GM23338 (cell line): ENCODE measurements around the gene INCA1. TPM values are rescaled to one million over a fixed set of nuclear protein-coding genes. Genes with fewer than 3 reads are reported as not detected.

Source experiments
- ATAC-seq: fragments of 200-7000 bp; cut with Tn5 transposase; 3 replicates; pipeline ENCODE4 v1.9.1; 2020
- DNase-seq: peaks from one replicate; pipeline ENCODE4 v3.0.0-alpha.2; 2015; ENCODE audit warnings: low spot score
- H2AFZ ChIP-seq: fragments of 200-600 bp; sonication (generic); 2 replicates; pipeline ENCODE4 v1.8.0; 2016; ENCODE audit warnings: antibody characterized with exemption, mild to moderate bottlenecking, moderate library complexity
- H3F3A ChIP-seq: fragments of 200-600 bp; sonication (generic); replicated peaks from 2 replicates; pipeline ENCODE4 v1.8.0; 2017; ENCODE audit warnings: antibody characterized with exemption, mixed run types, low read depth
- H3K27ac ChIP-seq: fragments of 200-600 bp; sonication (generic); 2 replicates; pipeline ENCODE4 v1.6.1; 2016; ENCODE audit warnings: low read depth
- H3K27me3 ChIP-seq: fragments of 200-600 bp; sonication (generic); 2 replicates; pipeline ENCODE4 v1.8.0; 2016; ENCODE audit warnings: mild to moderate bottlenecking, mixed run types, moderate library complexity; ENCODE audit not compliant: insufficient read depth
- H3K36me3 ChIP-seq: fragments of 200-600 bp; sonication (generic); 2 replicates; pipeline ENCODE4 v1.8.0; 2016; ENCODE audit warnings: mild to moderate bottlenecking; ENCODE audit not compliant: insufficient read depth
- H3K4me1 ChIP-seq: fragments of 200-600 bp; sonication (generic); 2 replicates; pipeline ENCODE4 v1.8.0; 2016; ENCODE audit warnings: mild to moderate bottlenecking, moderate library complexity; ENCODE audit not compliant: insufficient read depth
- H3K4me2 ChIP-seq: fragments of 200-600 bp; sonication (generic); 2 replicates; pipeline ENCODE4 v1.7.1; 2017; ENCODE audit warnings: mixed run types
- H3K4me3 ChIP-seq: fragments of 200-600 bp; sonication (generic); 2 replicates; pipeline ENCODE4 v1.6.1; 2016; ENCODE audit warnings: mixed run types
- H3K79me2 ChIP-seq: fragments of 200-600 bp; sonication (generic); replicated peaks from 2 replicates; pipeline ENCODE4 v1.8.0; 2017; ENCODE audit warnings: mild to moderate bottlenecking; ENCODE audit not compliant: insufficient read depth
- H3K9me2 ChIP-seq: fragments of 200-600 bp; sonication (generic); 2 replicates; pipeline ENCODE4 v1.8.0; 2017; ENCODE audit not compliant: insufficient read depth
- H4K20me1 ChIP-seq: fragments of 200-600 bp; sonication (generic); replicated peaks from 2 replicates; pipeline ENCODE4 v1.8.0; 2017; ENCODE audit warnings: mild to moderate bottlenecking; ENCODE audit not compliant: insufficient read depth
- H3K27ac Mint-ChIP-seq: 2 replicates; pipeline ENCODE4 v1.8.0; 2020; ENCODE audit warnings: inconsistent platforms, mild to moderate bottlenecking, moderate library complexity, mixed read lengths
- H3K27me3 Mint-ChIP-seq: 3 replicates; pipeline ENCODE4 v1.8.0; 2022; ENCODE audit warnings: low read depth, mild to moderate bottlenecking, moderate library complexity, mixed read lengths, inconsistent platforms; ENCODE audit not compliant: insufficient read depth, poor library complexity
- H3K36me3 Mint-ChIP-seq: 3 replicates; pipeline ENCODE4 v1.8.0; 2021; ENCODE audit warnings: low read depth, mild to moderate bottlenecking, inconsistent platforms, moderate library complexity, mixed read lengths
- H3K4me1 Mint-ChIP-seq: 3 replicates; pipeline ENCODE4 v1.8.0; 2020; ENCODE audit warnings: mild to moderate bottlenecking, inconsistent platforms, mixed read lengths
- H3K4me3 Mint-ChIP-seq: 3 replicates; pipeline ENCODE4 v1.8.0; 2021; ENCODE audit warnings: moderate library complexity, mild to moderate bottlenecking, inconsistent platforms, mixed read lengths
- H3K9me3 Mint-ChIP-seq: 3 replicates; pipeline ENCODE4 v1.8.0; 2020; ENCODE audit warnings: moderate library complexity, mild to moderate bottlenecking, inconsistent platforms, mixed read lengths
- CREB1 ChIP-seq: fragments of 250-450 bp; sonication (Bioruptor Pico); IDR thresholded peaks from 2 replicates; pipeline ENCODE4 v1.5.0; 2020; ENCODE audit warnings: low read depth, mild to moderate bottlenecking, moderate library complexity
- EZH2 ChIP-seq: fragments of 200-600 bp; sonication (generic); IDR thresholded peaks from one replicate; pipeline ENCODE4 v1.8.0; 2017; ENCODE audit warnings: antibody characterized with exemption, mild to moderate bottlenecking, low read depth; ENCODE audit not compliant: unreplicated experiment
- JUNB ChIP-seq: IDR thresholded peaks from one replicate; pipeline ENCODE4 v1.6.1; 2016; ENCODE audit warnings: antibody characterized with exemption; ENCODE audit not compliant: unreplicated experiment
- NANOG ChIP-seq: IDR thresholded peaks from 2 replicates; pipeline ENCODE4 v1.6.1; 2016; ENCODE audit warnings: antibody characterized with exemption, borderline replicate concordance
- POLR2AphosphoS5 ChIP-seq: IDR thresholded peaks from 2 replicates; pipeline ENCODE4 v1.6.1; 2016; ENCODE audit warnings: antibody characterized with exemption, low read depth
- ZNF114 ChIP-seq: fragments of 250-450 bp; sonication (Bioruptor Pico); IDR thresholded peaks from 2 replicates; pipeline ENCODE4 v1.5.0; 2020; ENCODE audit warnings: mild to moderate bottlenecking, moderate library complexity
- ZNF331 ChIP-seq: fragments of 250-450 bp; sonication (Bioruptor Pico); IDR thresholded peaks from 2 replicates; pipeline ENCODE4 v1.5.0; 2020; ENCODE audit warnings: low read depth, mild to moderate bottlenecking, moderate library complexity
- polyA plus RNA-seq: library from polyadenylated mRNA; unstranded; fragments of >200 nt; fragmentation: Nextera tagmentation; extraction: Ambion mirVana; gene quantifications from 2 replicates; pipeline ENCODE4 v1.2.1, GENCODE V29; 2016
- total RNA-seq: library from RNA; depleted of rRNA; stranded (reverse); fragments of >200 nt; shearing (Covaris generic); gene quantifications from 2 replicates; pipeline ENCODE4 v1.2.3, GENCODE V29; 2014
- TF ChIP-seq, protein P1 (sequence below): IDR thresholded peaks from 2 replicates; pipeline ENCODE4 v1.6.1; 2016; ENCODE audit warnings: antibody characterized with exemption
- TF ChIP-seq, protein P2 (sequence below), 2 experiments: fragments of 200-600 bp in 1 of 2; sonication (generic) in 1 of 2; conservative IDR thresholded peaks; 2 replicates each; pipeline versions ENCODE4 v1.5.1 to v1.6.1; 2016 to 2017; ENCODE audit warnings: antibody characterized with exemption in 2 of 2, low read depth in 2 of 2, mild to moderate bottlenecking in 2 of 2, moderate library complexity in 1 of 2
- TF ChIP-seq, protein P3 (sequence below): IDR thresholded peaks from one replicate; pipeline ENCODE4 v1.6.1; 2018; ENCODE audit warnings: antibody characterized with exemption; ENCODE audit not compliant: unreplicated experiment

The INCA1 gene
- total and polyA plus RNA-seq, 2 experiments from 2014 or later: 1.3 TPM; not detected in 1

DNA sequence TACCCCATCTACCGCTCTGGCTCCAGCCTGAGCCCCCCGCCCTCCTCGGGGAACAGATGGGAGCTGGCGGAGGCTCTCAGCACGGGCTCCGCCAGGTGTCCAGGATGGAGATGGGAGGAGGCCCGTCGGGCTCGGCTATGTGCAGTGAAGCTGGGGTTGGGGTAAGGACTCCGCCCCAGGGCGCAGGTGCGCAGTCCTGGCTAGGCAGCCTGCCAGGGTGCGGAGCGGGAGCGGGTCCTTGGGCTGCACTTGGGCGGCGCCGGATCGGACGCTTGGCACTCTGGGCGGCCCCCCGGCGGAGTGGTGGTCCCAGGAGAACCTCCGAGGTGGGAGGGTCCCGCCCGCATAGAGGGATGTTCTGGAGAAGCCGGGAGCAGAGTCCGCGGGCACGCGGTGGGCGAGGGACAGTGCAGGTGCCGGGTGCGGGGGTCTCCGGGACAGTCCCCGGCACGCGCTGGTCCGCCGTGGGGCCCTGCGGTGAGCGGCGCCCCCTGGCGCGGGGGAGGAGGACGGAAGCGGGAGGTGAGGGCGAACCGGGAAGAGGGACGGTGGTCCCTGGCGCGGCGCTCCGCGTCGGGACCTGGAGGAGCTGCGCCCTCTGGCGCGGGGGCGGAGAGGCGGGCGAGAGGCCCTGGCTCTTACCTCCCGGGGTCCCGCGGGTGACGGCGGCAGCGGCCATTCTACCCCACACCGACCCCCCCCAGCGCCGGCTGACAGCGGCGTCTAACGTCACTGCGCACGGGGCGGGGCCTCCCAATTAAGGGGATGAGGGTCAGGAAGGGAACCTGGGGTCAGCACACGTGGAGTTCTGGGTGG lies 10.2 kb downstream of the INCA1 start, which contains the start of gene CAMTA2:
Gene CAMTA2, minus strand, starts transcription at position 725 of the 816 bp plus-strand sequence. CDS start 1,453 bp downstream, outside the sequence.
- Histone ChIP-seq H3K27me3 (0 out of 2 replicates have a peak, but pooled peaks cover 8% of the 10 kb centered on the region), H4K20me1 (no peaks in the 10 kb centered on the region), H3K4me2 (peak within 1 kb of the TSS; percentile 97), H3K9me2 (no peaks in the 10 kb centered on the region), H3K4me3 (peak within 1 kb of the TSS; percentile 87), H3K27ac (0 out of 2 replicates have a peak within 1 kb of the TSS, but pooled peaks have one; percentile 19), H3K36me3 (no peaks in the 10 kb centered on the region), H3K79me2 (no peaks in the 10 kb centered on the region), H2AFZ (peak within 1 kb of the TSS; percentile 97), H3K4me1 (peaks cover 15% of the 10 kb centered on the region), H3F3A (peaks cover 11% of the 10 kb centered on the region; the same call in 1 of the 2 replicates)
- no peak for TF ChIP-seq JUNB
- TF ChIP-seq POLR2AphosphoS5: peak; percentile 69
- TF ChIP-seq CREB1 (CRISPR knock-in tag): peak; percentile 84
- TF ChIP-seq, protein P1, sequence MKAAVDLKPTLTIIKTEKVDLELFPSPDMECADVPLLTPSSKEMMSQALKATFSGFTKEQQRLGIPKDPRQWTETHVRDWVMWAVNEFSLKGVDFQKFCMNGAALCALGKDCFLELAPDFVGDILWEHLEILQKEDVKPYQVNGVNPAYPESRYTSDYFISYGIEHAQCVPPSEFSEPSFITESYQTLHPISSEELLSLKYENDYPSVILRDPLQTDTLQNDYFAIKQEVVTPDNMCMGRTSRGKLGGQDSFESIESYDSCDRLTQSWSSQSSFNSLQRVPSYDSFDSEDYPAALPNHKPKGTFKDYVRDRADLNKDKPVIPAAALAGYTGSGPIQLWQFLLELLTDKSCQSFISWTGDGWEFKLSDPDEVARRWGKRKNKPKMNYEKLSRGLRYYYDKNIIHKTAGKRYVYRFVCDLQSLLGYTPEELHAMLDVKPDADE: peak; percentile 65
- TF ChIP-seq EZH2: no peak
- TF ChIP-seq, protein P2, sequence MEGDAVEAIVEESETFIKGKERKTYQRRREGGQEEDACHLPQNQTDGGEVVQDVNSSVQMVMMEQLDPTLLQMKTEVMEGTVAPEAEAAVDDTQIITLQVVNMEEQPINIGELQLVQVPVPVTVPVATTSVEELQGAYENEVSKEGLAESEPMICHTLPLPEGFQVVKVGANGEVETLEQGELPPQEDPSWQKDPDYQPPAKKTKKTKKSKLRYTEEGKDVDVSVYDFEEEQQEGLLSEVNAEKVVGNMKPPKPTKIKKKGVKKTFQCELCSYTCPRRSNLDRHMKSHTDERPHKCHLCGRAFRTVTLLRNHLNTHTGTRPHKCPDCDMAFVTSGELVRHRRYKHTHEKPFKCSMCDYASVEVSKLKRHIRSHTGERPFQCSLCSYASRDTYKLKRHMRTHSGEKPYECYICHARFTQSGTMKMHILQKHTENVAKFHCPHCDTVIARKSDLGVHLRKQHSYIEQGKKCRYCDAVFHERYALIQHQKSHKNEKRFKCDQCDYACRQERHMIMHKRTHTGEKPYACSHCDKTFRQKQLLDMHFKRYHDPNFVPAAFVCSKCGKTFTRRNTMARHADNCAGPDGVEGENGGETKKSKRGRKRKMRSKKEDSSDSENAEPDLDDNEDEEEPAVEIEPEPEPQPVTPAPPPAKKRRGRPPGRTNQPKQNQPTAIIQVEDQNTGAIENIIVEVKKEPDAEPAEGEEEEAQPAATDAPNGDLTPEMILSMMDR (conservative IDR thresholded peaks at IDR 0.05; ENCODE audit: low read depth in 2 of 2): peak; percentile 58 to 75
- TF ChIP-seq, protein P3, sequence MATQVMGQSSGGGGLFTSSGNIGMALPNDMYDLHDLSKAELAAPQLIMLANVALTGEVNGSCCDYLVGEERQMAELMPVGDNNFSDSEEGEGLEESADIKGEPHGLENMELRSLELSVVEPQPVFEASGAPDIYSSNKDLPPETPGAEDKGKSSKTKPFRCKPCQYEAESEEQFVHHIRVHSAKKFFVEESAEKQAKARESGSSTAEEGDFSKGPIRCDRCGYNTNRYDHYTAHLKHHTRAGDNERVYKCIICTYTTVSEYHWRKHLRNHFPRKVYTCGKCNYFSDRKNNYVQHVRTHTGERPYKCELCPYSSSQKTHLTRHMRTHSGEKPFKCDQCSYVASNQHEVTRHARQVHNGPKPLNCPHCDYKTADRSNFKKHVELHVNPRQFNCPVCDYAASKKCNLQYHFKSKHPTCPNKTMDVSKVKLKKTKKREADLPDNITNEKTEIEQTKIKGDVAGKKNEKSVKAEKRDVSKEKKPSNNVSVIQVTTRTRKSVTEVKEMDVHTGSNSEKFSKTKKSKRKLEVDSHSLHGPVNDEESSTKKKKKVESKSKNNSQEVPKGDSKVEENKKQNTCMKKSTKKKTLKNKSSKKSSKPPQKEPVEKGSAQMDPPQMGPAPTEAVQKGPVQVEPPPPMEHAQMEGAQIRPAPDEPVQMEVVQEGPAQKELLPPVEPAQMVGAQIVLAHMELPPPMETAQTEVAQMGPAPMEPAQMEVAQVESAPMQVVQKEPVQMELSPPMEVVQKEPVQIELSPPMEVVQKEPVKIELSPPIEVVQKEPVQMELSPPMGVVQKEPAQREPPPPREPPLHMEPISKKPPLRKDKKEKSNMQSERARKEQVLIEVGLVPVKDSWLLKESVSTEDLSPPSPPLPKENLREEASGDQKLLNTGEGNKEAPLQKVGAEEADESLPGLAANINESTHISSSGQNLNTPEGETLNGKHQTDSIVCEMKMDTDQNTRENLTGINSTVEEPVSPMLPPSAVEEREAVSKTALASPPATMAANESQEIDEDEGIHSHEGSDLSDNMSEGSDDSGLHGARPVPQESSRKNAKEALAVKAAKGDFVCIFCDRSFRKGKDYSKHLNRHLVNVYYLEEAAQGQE: no peak
- no peak for TF ChIP-seq ZNF114 (CRISPR knock-in tag)
- TF ChIP-seq NANOG: no peak
- no peak for TF ChIP-seq ZNF331 (CRISPR knock-in tag)
- Mint-ChIP-seq H3K9me3 (no peaks in the 10 kb centered on the region; the same call in 2 of the 3 replicates), H3K4me1 (peaks cover 26% of the 10 kb centered on the region), H3K4me3 (peak within 1 kb of the TSS; percentile 84), H3K36me3 (peaks cover 4% of the 10 kb centered on the region; the same call in 1 of the 3 replicates), H3K27ac (no peak within 1 kb of the TSS), H3K27me3 (peaks cover 34% of the 10 kb centered on the region)
- DNase-seq (peak; percentile 91), ATAC-seq (peak; percentile 83)
